Stimulated activated CD4-positive, alpha-beta T cell treated with anti-CD3 and anti-CD28 coated beads, Interleukin-4, amount 100 ng/mL, for 4 hours (primary cell): ENCODE results near the gene MBLAC2.
A peak's percentile ranks its signal among the peaks of the same experiment; 100 is the strongest.

ENCODE experiments used
- DNase-seq, 2 experiments: peaks; one replicate each; pipeline ENCODE4 v3.0.0-alpha.2; 2020

The MBLAC2 gene

GRCh38 chr5:90446961-90447360 is 27.6 kb downstream of the MBLAC2 start:
- DNase-seq: no peak

- no peak for DNase-seq
Measured at GRCh38 chr5:90440644-90441043, 33.9 kb downstream of the MBLAC2 start.

- DNase-seq: no peak
Measured at GRCh38 chr5:90438100-90438499, 36.5 kb downstream of the MBLAC2 start.

- DNase-seq: no peak
Measured at GRCh38 chr5:90437663-90438062, 36.9 kb downstream of the MBLAC2 start.

GRCh38 chr5:90434116-90434714 is 40.4 kb downstream of the MBLAC2 start:
- DNase-seq: peak; percentile 17 to 33

GRCh38 chr5:90424245-90424644 is 50.3 kb downstream of the MBLAC2 start:
- no peak for DNase-seq

- no peak for DNase-seq
Measured at GRCh38 chr5:90421136-90421535, 53.4 kb downstream of the MBLAC2 start.

GRCh38 chr5:90418214-90418613 is 56.4 kb downstream of the MBLAC2 start:
- no peak for DNase-seq

GRCh38 chr5:90410178-90410762 is 64.3 kb downstream of the MBLAC2 start:
- DNase-seq: no peak

- DNase-seq: peak; percentile 81 to 88
Measured at GRCh38 chr5:90409318-90410177, 65.0 kb downstream of the MBLAC2 start, which contains the start of gene CETN3. CETN3 (minus strand) TSS chr5:90409756; CDS start chr5:90409661, 95 bp downstream.

GRCh38 chr5:90408571-90409317 is 65.8 kb downstream of the MBLAC2 start:
- DNase-seq: no peak
